Measurements from ENCODE around the gene ELMOD2.

ELMOD2 gene

DNA sequence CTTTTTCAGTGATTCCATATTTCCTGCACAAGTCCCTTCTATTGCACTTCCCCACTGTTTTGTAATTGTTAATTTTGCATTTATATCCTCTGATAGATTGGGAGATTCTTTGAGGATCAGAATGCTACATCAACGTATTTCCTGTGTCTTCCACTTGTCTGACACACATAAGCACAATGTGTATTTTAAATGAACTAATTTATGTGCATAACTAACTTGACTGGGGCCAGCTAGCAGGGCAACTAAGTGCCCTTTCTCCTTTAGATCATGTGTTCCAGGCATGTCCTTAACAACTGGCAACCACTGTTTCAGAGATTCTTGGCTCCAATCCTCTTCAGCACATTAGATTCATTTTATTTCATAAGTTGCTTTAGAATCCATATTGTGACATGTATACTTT is 60.5 kb downstream of the ELMOD2 start:
- no peak for DNase-seq

DNA sequence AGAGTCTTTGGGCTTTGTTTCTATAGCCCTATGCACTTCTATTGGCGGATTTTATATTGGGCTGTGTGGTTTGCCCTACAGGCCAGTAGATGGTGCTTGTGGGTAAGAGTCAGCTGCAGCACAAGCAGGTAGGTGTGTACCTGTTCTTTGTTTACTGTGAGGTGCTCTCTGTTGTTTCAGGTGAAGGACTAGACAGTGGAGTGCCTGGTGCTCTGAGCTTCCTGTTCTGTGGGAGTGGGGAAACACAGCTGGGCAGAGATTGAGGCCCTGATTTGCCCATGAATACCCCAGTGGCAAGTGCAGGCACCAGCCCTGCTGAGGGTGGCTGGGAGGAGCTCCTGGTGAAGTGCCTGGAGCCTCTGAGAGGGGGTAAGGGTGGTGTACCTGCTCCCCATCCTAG is 71.1 kb downstream of the ELMOD2 start:
- DNase-seq = no peak

GRCh38 chr4:140600408-140600807 is 76.4 kb downstream of the ELMOD2 start:
- no peak for DNase-seq

- DNase-seq = no peak
These were observed 78.7 kb downstream of the ELMOD2 start for GRCh38 chr4:140602714-140603113.

- DNase-seq = no peak
These were observed 79.3 kb downstream of the ELMOD2 start for GRCh38 chr4:140603286-140603685.

Data from CD4-positive, alpha-beta T cell treated with Interleukin-6 for 4 hours (primary cell).